ENCODE results near the gene PPP1R13L.

PPP1R13L gene

GRCh38 chr19:45355910-45356309, 49.0 kb downstream of the PPP1R13L start:
- Histone ChIP-seq H3K27ac (ENCODE audit: low read length) (no peak overlapping the region), H2AFZ (ENCODE audit: low read depth, low read length) (no peak overlapping the region), H3K27me3 (ENCODE audit: low read depth, low read length) (no peaks in the 10 kb centered on the region), H3K9ac (ENCODE audit: low read length) (no peak overlapping the region), H3K4me3 (ENCODE audit: low read length) (no peak overlapping the region), H3K9me3 (ENCODE audit: insufficient read depth, low read length) (no peaks in the 10 kb centered on the region), H3K4me2 (ENCODE audit: low read length) (no peak overlapping the region), H3K4me1 (ENCODE audit: low read length) (no peaks in the 10 kb centered on the region), H3K36me3 (replicated peaks; ENCODE audit: low read depth, low read length) (peaks cover 69% of the 10 kb centered on the region), H4K20me1 (ENCODE audit: insufficient read depth, low read length) (no peaks in the 10 kb centered on the region), H3K79me2 (ENCODE audit: low read length) (no peaks in the 10 kb centered on the region)
- TF ChIP-seq EZH2phosphoT487 (IDR thresholded peaks at IDR 0.05; ENCODE audit: low read depth) = no peak
- no peak for TF ChIP-seq CTCF (IDR thresholded peaks at IDR 0.05; ENCODE audit: low read depth, low read length)

GRCh38 chr19:45355402-45355801, 49.5 kb downstream of the PPP1R13L start:
- Histone ChIP-seq H3K79me2 (ENCODE audit: low read length) (no peaks in the 10 kb centered on the region), H3K9me3 (ENCODE audit: insufficient read depth, low read length) (no peaks in the 10 kb centered on the region), H3K27me3 (ENCODE audit: low read depth, low read length) (no peaks in the 10 kb centered on the region), H3K36me3 (replicated peaks; ENCODE audit: low read depth, low read length) (peaks cover 71% of the 10 kb centered on the region), H3K9ac (ENCODE audit: low read length) (no peak overlapping the region), H2AFZ (ENCODE audit: low read depth, low read length) (no peak overlapping the region), H4K20me1 (ENCODE audit: insufficient read depth, low read length) (no peaks in the 10 kb centered on the region), H3K4me3 (ENCODE audit: low read length) (no peak overlapping the region), H3K4me1 (ENCODE audit: low read length) (no peaks in the 10 kb centered on the region), H3K27ac (ENCODE audit: low read length) (no peak overlapping the region), H3K4me2 (ENCODE audit: low read length) (no peak overlapping the region)
- no peak for TF ChIP-seq EZH2phosphoT487 (IDR thresholded peaks at IDR 0.05; ENCODE audit: low read depth)

- H3K27me3 ChIP-seq (ENCODE audit: low read depth, low read length) = no peaks in the 10 kb centered on the region
- no peaks in the 10 kb centered on the region for H3K9me3 ChIP-seq (ENCODE audit: insufficient read depth, low read length)
- no peak overlapping the region for H3K27ac ChIP-seq (ENCODE audit: low read length)
- H3K79me2 ChIP-seq (ENCODE audit: low read length) = no peaks in the 10 kb centered on the region
- H3K4me1 ChIP-seq (ENCODE audit: low read length) = no peaks in the 10 kb centered on the region
- H3K36me3 ChIP-seq (replicated peaks; ENCODE audit: low read depth, low read length) = peaks cover 75% of the 10 kb centered on the region
- H3K9ac ChIP-seq (ENCODE audit: low read length) = no peak overlapping the region
- H4K20me1 ChIP-seq (ENCODE audit: insufficient read depth, low read length) = no peaks in the 10 kb centered on the region
- no peak for TF ChIP-seq EZH2phosphoT487 (IDR thresholded peaks at IDR 0.05; ENCODE audit: low read depth)
- H3K4me2 ChIP-seq (ENCODE audit: low read length) = no peak overlapping the region
- H3K4me3 ChIP-seq (ENCODE audit: low read length) = no peak overlapping the region
- no peak overlapping the region for H2AFZ ChIP-seq (ENCODE audit: low read depth, low read length)
Measured at GRCh38 chr19:45354241-45354842, 50.5 kb downstream of the PPP1R13L start.

- H3K36me3 ChIP-seq (replicated peaks; ENCODE audit: low read depth, low read length) = peaks cover 67% of the 10 kb centered on the region
- H2AFZ ChIP-seq (ENCODE audit: low read depth, low read length) = no peak overlapping the region
- no peak overlapping the region for H3K9ac ChIP-seq (ENCODE audit: low read length)
- no peak overlapping the region for H3K4me2 ChIP-seq (ENCODE audit: low read length)
- no peak overlapping the region for H3K27ac ChIP-seq (ENCODE audit: low read length)
- no peaks in the 10 kb centered on the region; the same call in 1 of the 2 replicates for H4K20me1 ChIP-seq (ENCODE audit: insufficient read depth, low read length)
- H3K9me3 ChIP-seq (ENCODE audit: insufficient read depth, low read length) = no peaks in the 10 kb centered on the region
- TF ChIP-seq CTCF (IDR thresholded peaks at IDR 0.05; ENCODE audit: low read depth, low read length) = no peak
- no peak for TF ChIP-seq EZH2phosphoT487 (IDR thresholded peaks at IDR 0.05; ENCODE audit: low read depth)
- H3K79me2 ChIP-seq (ENCODE audit: low read length) = no peaks in the 10 kb centered on the region
- H3K4me1 ChIP-seq (ENCODE audit: low read length) = no peaks in the 10 kb centered on the region
- H3K4me3 ChIP-seq (ENCODE audit: low read length) = no peak overlapping the region
- H3K27me3 ChIP-seq (ENCODE audit: low read depth, low read length) = no peaks in the 10 kb centered on the region
Measured at GRCh38 chr19:45352914-45353796, 51.7 kb downstream of the PPP1R13L start.

- Histone ChIP-seq H3K4me3 (ENCODE audit: low read length) (no peak overlapping the region), H2AFZ (ENCODE audit: low read depth, low read length) (no peak overlapping the region), H3K4me1 (ENCODE audit: low read length) (no peaks in the 10 kb centered on the region), H3K4me2 (ENCODE audit: low read length) (no peak overlapping the region), H3K27me3 (ENCODE audit: low read depth, low read length) (no peaks in the 10 kb centered on the region), H3K27ac (ENCODE audit: low read length) (no peak overlapping the region), H4K20me1 (ENCODE audit: insufficient read depth, low read length) (no peaks in the 10 kb centered on the region; the same call in 1 of the 2 replicates), H3K9me3 (ENCODE audit: insufficient read depth, low read length) (no peaks in the 10 kb centered on the region), H3K79me2 (ENCODE audit: low read length) (no peaks in the 10 kb centered on the region), H3K36me3 (replicated peaks; ENCODE audit: low read depth, low read length) (peaks cover 65% of the 10 kb centered on the region), H3K9ac (ENCODE audit: low read length) (no peak overlapping the region)
- no peak for TF ChIP-seq EZH2phosphoT487 (IDR thresholded peaks at IDR 0.05; ENCODE audit: low read depth)
- no peak for TF ChIP-seq CTCF (IDR thresholded peaks at IDR 0.05; ENCODE audit: low read depth, low read length)
Measured at GRCh38 chr19:45352471-45352870, 52.4 kb downstream of the PPP1R13L start.
